Activated CD8-positive, alpha-beta T cell treated with anti-CD3 and anti-CD28 coated beads for 36 hours (primary cell): ENCODE data around the gene POLD1. TPM values are rescaled to one million over a fixed set of nuclear protein-coding genes. Genes with fewer than 3 reads are reported as not detected.
A peak's percentile ranks its signal among the peaks of the same experiment; 100 is the strongest.

ENCODE experiments used
- ATAC-seq: fragments of 200-7000 bp; cut with Tn5 transposase; one replicate; pipeline ENCODE4 v1.10.0; 2021; ENCODE audit warnings: mild to moderate bottlenecking, moderate library complexity
- CTCF ChIA-PET: fragments of 350-600 bp; sonication (Branson Sonifier 250); formaldehyde crosslinking; loops from one replicate; lab custom pipeline; 2021; ENCODE audit warnings: antibody characterized with exemption; lab: Charles Lee
- POLR2A ChIA-PET: fragments of 350-600 bp; sonication (Branson Sonifier 250); formaldehyde crosslinking; loops from one replicate; lab custom pipeline; 2021; ENCODE audit warnings: antibody characterized with exemption; lab: Charles Lee
- DNase-seq: peaks from one replicate; pipeline ENCODE4 v3.0.0-alpha.2; 2020
- H3K27ac Mint-ChIP-seq: one replicate; pipeline ENCODE4 v1.8.0; 2021; ENCODE audit warnings: mild to moderate bottlenecking, mixed read lengths
- H3K27me3 Mint-ChIP-seq: one replicate; pipeline ENCODE4 v1.8.0; 2021; ENCODE audit warnings: mixed read lengths
- H3K36me3 Mint-ChIP-seq: one replicate; pipeline ENCODE4 v1.8.0; 2021; ENCODE audit warnings: low read depth, mixed read lengths
- H3K4me1 Mint-ChIP-seq: one replicate; pipeline ENCODE4 v1.8.0; 2021; ENCODE audit warnings: low read depth, mixed read lengths
- H3K4me3 Mint-ChIP-seq: one replicate; pipeline ENCODE4 v1.8.0; 2021; ENCODE audit warnings: mild to moderate bottlenecking, moderate library complexity, mixed read lengths
- H3K9me3 Mint-ChIP-seq: one replicate; pipeline ENCODE4 v1.8.0; 2021; ENCODE audit warnings: mixed read lengths
- intact Hi-C: fragments of 100-400 bp; cut with micrococcal nuclease; formaldehyde crosslinking; loops from one replicate; pipeline ENCODE4 v1.10.0; 2022
- total RNA-seq, 2 experiments: library from RNA; stranded (reverse); gene quantifications; one replicate each; pipeline ENCODE4 v1.2.3, GENCODE V29; 2021
- TF ChIP-seq, protein P1 (sequence below): fragments of 200-600 bp; IDR thresholded peaks from one replicate; pipeline ENCODE4 v1.8.0; 2022; ENCODE audit warnings: antibody characterized with exemption, mild to moderate bottlenecking

POLD1 gene
- total RNA-seq, 2 experiments from 2014 or later, result 214 to 215 TPM

DNA sequence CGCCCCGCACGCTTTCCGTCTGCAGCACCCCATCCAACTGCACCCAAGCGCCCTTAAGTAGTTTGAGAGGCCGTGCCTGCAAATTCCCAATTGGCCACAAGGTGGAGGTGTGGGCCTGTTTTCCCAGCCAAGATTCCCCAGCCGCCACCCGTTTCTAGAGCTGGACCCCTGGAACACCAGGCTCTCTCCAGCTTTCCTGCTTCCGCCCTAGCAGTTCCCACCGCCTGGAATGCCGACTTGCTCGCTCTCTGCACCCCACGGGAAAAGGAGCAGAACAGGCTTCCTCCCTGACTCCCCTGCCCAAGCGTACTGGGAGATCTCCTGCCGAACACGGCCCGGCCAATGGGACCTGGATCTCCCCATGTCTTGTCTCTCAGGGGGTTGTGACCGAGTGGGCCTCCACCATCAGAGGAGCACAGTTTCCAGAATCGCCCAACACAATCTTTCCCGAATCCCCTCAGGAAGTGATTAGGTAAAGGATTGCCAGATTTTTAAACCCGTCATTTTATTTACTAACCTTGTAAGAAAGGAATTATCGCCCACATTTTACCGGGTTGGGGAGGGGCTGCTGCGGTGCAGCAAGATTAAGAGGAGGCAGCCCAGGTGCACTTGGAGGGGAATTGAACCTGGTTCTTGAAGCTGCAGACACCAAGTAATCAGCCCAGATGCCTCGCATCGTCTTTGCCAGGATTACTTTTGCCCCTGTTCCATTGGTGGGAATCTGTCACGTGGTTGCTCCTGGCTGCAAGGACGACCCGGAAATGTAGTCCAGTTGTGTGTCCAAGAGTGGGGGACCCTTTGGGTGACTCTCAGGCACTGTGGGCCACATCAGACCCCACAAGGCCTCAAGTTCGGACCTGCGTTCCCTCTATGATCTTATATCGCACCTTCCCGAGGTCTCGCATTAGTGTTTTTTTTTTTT lies 15.2 kb upstream of the POLD1 start:
- Mint-ChIP-seq H3K9me3 (no peaks in the 10 kb centered on the region), H3K4me3 (peak overlapping the region; percentile 87), H3K36me3 (peaks cover 5% of the 10 kb centered on the region), H3K4me1 (peaks cover 37% of the 10 kb centered on the region), H3K27me3 (no peaks in the 10 kb centered on the region), H3K27ac (peak overlapping the region; percentile 81)
- ATAC-seq (peak; percentile 66), DNase-seq (peak; percentile 88)
- intact Hi-C loops, result loop anchor here (10.0 kb wide), 1 partner anchor 46 kb away; the partner anchor contains the start of gene SPIB
- CTCF ChIA-PET, result interaction anchor here (1.0 to 3.5 kb wide), 13 partner anchors 9 to 415 kb away, joined by 3 to 18 read pairs (median 4); partner anchors contain the start of gene POLD1
- POLR2A ChIA-PET, result interaction anchor here (0.6 to 1.4 kb wide), 3 partner anchors 12 to 59 kb away, joined by 3 to 4 read pairs (median 4); no protein-coding TSS in a partner anchor
- TF ChIP-seq, protein P1, sequence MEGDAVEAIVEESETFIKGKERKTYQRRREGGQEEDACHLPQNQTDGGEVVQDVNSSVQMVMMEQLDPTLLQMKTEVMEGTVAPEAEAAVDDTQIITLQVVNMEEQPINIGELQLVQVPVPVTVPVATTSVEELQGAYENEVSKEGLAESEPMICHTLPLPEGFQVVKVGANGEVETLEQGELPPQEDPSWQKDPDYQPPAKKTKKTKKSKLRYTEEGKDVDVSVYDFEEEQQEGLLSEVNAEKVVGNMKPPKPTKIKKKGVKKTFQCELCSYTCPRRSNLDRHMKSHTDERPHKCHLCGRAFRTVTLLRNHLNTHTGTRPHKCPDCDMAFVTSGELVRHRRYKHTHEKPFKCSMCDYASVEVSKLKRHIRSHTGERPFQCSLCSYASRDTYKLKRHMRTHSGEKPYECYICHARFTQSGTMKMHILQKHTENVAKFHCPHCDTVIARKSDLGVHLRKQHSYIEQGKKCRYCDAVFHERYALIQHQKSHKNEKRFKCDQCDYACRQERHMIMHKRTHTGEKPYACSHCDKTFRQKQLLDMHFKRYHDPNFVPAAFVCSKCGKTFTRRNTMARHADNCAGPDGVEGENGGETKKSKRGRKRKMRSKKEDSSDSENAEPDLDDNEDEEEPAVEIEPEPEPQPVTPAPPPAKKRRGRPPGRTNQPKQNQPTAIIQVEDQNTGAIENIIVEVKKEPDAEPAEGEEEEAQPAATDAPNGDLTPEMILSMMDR, result peak; percentile 90

- H3K4me3 Mint-ChIP-seq, result no peak overlapping the region
- ATAC-seq (no peak), DNase-seq (no peak)
- peaks cover 2% of the 10 kb centered on the region for H3K36me3 Mint-ChIP-seq
- no peaks in the 10 kb centered on the region for H3K27me3 Mint-ChIP-seq
- ChIA-PET POLR2A (no interaction called here), CTCF (no interaction called here)
- TF ChIP-seq, protein P1, result no peak
- H3K27ac Mint-ChIP-seq, result no peak overlapping the region
- intact Hi-C loops, result no loop called here
- peaks cover 32% of the 10 kb centered on the region for H3K4me1 Mint-ChIP-seq
- no peaks in the 10 kb centered on the region for H3K9me3 Mint-ChIP-seq
Observed at GRCh38 chr19:50371914-50372475, 12.2 kb upstream of the POLD1 start.

- no peaks in the 10 kb centered on the region for H3K9me3 Mint-ChIP-seq
- ATAC-seq, result peak; percentile 86
- no peaks in the 10 kb centered on the region for H3K27me3 Mint-ChIP-seq
- peaks cover 25% of the 10 kb centered on the region for H3K4me1 Mint-ChIP-seq
- peak within 1 kb of the TSS; percentile 98 for H3K4me3 Mint-ChIP-seq
- POLR2A ChIA-PET, result interaction anchor here (1.0 to 2.7 kb wide), 7 partner anchors 8 to 85 kb away, joined by 4 to 11 read pairs (median 7); partner anchors contain the start of genes NAPSA and POLD1
- peak within 1 kb of the TSS; percentile 99 for H3K27ac Mint-ChIP-seq
- TF ChIP-seq, protein P1, result no peak
- peak; percentile 96 for DNase-seq
- CTCF ChIA-PET, result interaction anchor here (0.8 to 2.3 kb wide), 3 partner anchors 8 to 19 kb away, joined by 3 to 15 read pairs (median 3); partner anchors contain the start of gene POLD1
- peaks cover 27% of the 10 kb centered on the region for H3K36me3 Mint-ChIP-seq
- intact Hi-C loops, result no loop called here
Observed at GRCh38 chr19:50376166-50377050, 7.7 kb upstream of the POLD1 start, which contains the start of gene NR1H2. Gene NR1H2 (plus strand): TSS chr19:50376457. CDS start chr19:50377606, 1,149 bp downstream.

GRCh38 chr19:50377051-50377461 lies 7.1 kb upstream of the POLD1 start:
- H3K9me3 Mint-ChIP-seq, result no peaks in the 10 kb centered on the region
- POLR2A ChIA-PET, result interaction anchor here (1.5 to 1.7 kb wide), 2 partner anchors 12 to 19 kb away, joined by 8 to 9 read pairs; partner anchors contain the start of gene NAPSA
- H3K36me3 Mint-ChIP-seq, result peaks cover 27% of the 10 kb centered on the region
- DNase-seq (peak; percentile 73), ATAC-seq (peak; percentile 44)
- CTCF ChIA-PET, result no interaction called here
- H3K4me3 Mint-ChIP-seq, result peak overlapping the region; percentile 98
- peaks cover 25% of the 10 kb centered on the region for H3K4me1 Mint-ChIP-seq
- H3K27me3 Mint-ChIP-seq, result no peaks in the 10 kb centered on the region
- TF ChIP-seq, protein P1, result no peak
- intact Hi-C loops, result no loop called here
- H3K27ac Mint-ChIP-seq, result peak overlapping the region; percentile 84
